Left renal cortex interstitium (tissue), 4 donors: ENCODE data around the gene CLIC1. TPM values are rescaled to one million over a fixed set of nuclear protein-coding genes. Genes with fewer than 3 reads are reported as not detected.
A peak's percentile ranks its signal among the peaks of the same experiment; 100 is the strongest.

Experiments used
- DNase-seq, 4 donors: peaks; one replicate each; pipeline ENCODE4 v3.0.0-alpha.2; 2013; ENCODE audit warnings: low read depth in 4 of 4, low spot score in 2 of 4, missing footprints in 1 of 4
- polyA plus RNA-seq, 4 donors: library from polyadenylated mRNA; unstranded; fragments of 120-200 nt; gene quantifications; one replicate each; pipeline ENCODE4 v1.2.1, GENCODE V29; 2013; ENCODE audit not compliant: insufficient read length in 4 of 4

CLIC1 gene
- polyA plus RNA-seq, 4 donors, result 251 to 323 (median 297) TPM

- DNase-seq, result no peak
Measured at GRCh38 chr6:31740397-31741223, 4.3 kb upstream of the CLIC1 start.

- peak; percentile 96 to 100 (median 98) for DNase-seq
Measured at GRCh38 chr6:31739639-31740396, 3.5 kb upstream of the CLIC1 start, which contains the start of gene MSH5. TSS of gene MSH5 (plus strand) at chr6:31740005. CDS start at chr6:31740467, 462 bp downstream.

- peak in 3 of 4 donors; percentile 62 to 79 (median 72) for DNase-seq
Measured at GRCh38 chr6:31737991-31738979, 2.0 kb upstream of the CLIC1 start.

- peak in 3 of 4 donors; percentile 62 to 70 (median 67) for DNase-seq
Measured at GRCh38 chr6:31737315-31737990, 1.1 kb upstream of the CLIC1 start.

GRCh38 chr6:31736768-31737314 is 511 bp upstream of the CLIC1 start:
- no peak for DNase-seq

GRCh38 chr6:31734821-31735406 is 1.4 kb downstream of the CLIC1 start:
- DNase-seq, result no peak

- no peak for DNase-seq
Measured at GRCh38 chr6:31734247-31734820, 2.0 kb downstream of the CLIC1 start.

GRCh38 chr6:31733734-31734133 is 2.6 kb downstream of the CLIC1 start:
- no peak for DNase-seq

GRCh38 chr6:31732029-31732428 is 4.3 kb downstream of the CLIC1 start:
- DNase-seq, result no peak

GRCh38 chr6:31730631-31731086 is 5.7 kb downstream of the CLIC1 start:
- DNase-seq, result no peak

- peak in 3 of 4 donors; percentile 87 to 89 (median 87) for DNase-seq
Measured at GRCh38 chr6:31729979-31730630, 6.2 kb downstream of the CLIC1 start.

- peak in 3 of 4 donors; percentile 88 to 93 (median 89) for DNase-seq
Measured at GRCh38 chr6:31729515-31729978, 6.8 kb downstream of the CLIC1 start.

- DNase-seq, result no peak
Measured at GRCh38 chr6:31728767-31729514, 7.4 kb downstream of the CLIC1 start, which contains the start of gene DDAH2. TSS of gene DDAH2 (minus strand) at chr6:31729299. CDS start at chr6:31729161, 138 bp downstream.

- no peak for DNase-seq
Measured at GRCh38 chr6:31727717-31728671, 8.3 kb downstream of the CLIC1 start.

- no peak for DNase-seq
Measured at GRCh38 chr6:31727034-31727716, 9.2 kb downstream of the CLIC1 start.
